Activated CD4-positive, CD25-positive, alpha-beta regulatory T cell treated with anti-CD3 and anti-CD28 coated beads, Interleukin-2, amount 50 U/mL, for 72 hours (primary cell): Measurements from ENCODE around the gene SYT6.

Source experiments
- DNase-seq: peaks from one replicate; pipeline ENCODE4 v3.0.0; 2021

Gene SYT6, protein sequence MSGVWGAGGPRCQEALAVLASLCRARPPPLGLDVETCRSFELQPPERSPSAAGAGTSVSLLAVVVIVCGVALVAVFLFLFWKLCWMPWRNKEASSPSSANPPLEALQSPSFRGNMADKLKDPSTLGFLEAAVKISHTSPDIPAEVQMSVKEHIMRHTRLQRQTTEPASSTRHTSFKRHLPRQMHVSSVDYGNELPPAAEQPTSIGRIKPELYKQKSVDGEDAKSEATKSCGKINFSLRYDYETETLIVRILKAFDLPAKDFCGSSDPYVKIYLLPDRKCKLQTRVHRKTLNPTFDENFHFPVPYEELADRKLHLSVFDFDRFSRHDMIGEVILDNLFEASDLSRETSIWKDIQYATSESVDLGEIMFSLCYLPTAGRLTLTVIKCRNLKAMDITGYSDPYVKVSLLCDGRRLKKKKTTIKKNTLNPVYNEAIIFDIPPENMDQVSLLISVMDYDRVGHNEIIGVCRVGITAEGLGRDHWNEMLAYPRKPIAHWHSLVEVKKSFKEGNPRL

DNA sequence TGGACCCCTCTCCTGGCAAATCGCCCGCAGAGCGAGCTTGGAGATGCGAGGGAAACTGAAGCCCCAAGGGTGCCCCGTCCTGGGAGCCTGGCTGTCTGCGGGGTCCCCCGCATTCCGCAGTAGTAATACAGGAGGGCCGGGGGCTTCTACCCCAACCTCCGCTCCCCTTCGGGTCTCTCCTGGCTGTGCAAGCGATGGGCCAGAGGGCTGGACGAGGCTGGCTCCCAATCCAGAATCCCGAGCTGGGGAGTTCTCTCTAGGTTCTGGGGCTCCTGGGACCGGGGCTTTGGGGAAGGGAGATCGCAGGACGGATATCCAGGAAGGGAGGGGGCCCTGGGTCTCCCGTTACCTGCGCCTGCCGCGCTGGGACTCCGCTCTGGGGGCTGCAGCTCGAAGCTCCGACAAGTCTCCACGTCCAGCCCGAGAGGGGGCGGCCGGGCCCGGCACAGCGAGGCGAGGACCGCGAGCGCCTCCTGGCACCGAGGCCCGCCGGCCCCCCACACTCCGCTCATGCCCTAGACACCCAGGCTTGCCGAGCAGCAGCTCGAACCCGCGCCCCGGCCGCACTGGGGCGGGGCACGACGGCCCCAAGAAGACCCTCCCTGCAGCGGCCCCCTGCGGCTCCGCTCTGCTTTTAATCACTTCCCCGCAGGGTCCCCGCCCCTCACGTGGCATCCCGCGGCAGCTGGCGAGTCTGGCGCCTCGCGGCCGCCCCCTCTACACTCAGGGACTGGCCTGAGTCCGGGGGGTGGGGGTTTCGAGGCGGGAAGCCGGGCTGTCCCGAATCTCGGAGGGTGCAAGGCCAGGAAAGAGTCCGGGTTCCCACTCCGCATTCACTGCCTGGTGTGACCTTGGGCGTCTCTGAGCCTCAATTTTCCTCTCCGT, at the start of gene SYT6:
TSS of gene SYT6 (minus strand) at position 609 of the 885 bp plus-strand sequence. CDS start at position 512, 97 bp downstream.
- no peak for DNase-seq

DNA sequence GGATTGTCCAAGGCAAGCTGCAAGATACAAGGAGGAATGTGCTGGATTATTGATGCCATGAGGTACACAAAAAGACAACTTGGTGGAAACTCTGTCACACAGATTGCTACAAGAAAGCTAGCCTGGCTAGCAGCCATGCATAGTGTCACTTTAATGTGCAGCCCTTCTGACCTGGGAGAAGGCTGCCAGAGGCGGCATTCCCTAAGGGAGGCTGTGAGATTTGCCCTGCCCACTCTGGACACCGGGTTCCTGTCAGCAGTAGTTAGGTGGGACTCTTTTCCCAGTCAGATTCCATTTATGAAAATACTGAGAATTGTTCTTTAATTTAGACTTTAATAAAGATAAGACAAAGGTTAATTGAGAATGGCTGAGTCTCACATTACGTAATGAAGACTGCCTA, 47.8 kb upstream of the SYT6 start:
- DNase-seq, result no peak

DNA sequence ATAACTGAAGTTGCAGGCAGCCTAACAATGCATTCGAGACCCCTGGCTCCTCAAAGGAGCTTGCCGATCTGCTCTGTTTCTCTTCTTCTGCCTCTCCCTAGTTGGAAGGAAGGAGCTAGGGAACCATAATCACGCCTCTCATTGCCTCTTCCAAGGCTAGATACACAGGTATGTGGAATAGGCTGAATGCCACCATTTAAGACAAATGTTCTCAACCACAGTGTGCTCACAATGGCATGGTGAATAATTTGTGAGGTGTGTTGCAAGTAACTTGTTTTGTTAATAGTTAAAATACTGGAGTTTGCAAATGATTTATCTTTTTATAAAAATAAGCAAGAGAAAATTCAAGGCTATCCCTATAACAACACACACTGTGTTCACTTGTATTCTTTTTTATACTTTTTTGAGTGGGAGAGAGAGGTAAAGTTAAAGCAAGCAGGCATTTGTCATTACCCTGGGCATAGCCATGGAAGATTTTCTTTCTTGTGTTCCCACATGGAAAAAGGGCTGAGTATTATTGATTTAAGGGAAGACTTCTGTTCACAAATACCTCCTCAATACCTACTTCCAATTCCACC, 45.4 kb upstream of the SYT6 start:
- no peak for DNase-seq

DNA sequence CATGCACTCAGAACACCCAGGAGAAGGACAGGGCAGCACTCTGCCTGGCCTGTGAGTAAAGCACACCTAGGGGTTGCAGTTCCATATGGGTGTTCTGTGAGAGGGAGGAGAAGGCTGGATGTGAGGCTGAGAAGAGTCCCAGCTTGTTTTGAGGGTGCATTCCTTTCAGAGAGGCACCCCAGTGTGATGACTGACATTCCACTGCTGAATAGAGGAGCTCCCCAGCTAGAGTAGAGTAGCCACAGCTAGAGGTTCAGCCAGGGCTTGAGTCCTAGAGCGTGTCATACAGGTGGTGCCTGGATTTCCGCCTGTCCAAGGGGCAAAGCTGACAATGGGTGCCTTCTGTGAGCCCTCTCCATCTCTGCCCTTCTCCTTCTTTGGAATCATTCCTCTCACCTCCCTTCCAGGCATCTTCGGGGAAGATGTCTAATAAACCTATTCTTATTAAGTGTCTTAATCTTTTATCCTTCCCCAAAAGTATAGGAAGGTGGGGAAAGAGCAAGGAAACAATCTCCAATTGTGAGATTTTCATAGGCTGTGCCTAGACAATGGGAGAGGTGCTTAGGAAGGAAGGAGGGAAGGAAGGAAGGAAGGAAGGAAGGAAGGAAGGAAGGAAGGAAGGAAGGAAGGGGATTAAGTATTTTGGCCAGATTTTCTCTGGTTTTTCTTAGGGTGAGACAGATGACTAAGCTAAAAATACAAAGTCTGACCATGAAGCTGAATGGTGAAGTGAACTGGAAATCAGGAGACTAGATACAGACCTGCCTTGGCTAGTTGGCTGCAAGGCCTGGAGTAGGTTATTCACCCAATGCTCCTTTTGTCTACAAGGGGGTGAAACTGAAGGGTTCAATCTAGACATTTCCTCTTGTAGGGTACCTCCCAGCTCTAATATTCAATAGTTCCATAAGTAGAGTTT, 43.6 kb upstream of the SYT6 start:
- no peak for DNase-seq

DNA sequence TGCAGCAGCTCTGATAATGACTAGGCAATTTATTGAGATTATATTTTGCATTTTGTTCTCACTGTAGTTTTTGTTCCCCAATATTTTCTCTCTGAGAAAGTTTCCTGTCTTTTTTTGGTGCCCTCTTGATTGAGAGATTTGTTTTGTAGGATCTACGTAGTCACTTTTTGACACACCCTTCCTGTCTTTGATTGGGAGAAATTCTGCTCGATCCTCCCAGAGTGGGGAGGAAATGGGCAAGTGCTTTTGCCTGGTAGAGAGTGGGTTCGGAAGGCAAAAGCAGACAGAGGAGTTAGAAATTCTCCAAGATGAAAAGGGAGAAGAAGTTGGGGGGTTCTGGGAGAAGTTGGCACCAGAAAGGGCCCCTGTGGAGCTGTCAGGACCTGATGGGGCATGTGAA, 42.1 kb upstream of the SYT6 start:
- DNase-seq, result no peak

DNA sequence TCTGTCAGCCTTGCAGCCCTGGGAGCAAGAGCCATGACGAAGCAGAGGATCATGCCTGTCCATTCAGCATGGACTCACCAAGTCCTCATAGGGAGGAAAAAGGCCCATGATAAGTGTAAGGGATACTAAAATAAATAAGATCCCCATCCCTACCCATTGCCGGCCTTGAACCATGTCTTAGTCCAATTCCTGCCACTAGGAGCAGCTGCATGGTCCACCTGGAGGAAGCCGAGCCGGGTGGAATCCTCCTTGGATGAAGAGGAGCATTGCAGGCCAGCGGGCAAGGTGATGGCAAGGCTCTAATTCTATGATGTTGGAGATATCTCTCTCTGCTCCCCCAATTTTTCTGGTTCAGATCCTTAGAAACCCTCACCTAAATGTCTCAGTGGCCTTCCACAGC, 38.7 kb upstream of the SYT6 start:
- DNase-seq, result no peak

DNA sequence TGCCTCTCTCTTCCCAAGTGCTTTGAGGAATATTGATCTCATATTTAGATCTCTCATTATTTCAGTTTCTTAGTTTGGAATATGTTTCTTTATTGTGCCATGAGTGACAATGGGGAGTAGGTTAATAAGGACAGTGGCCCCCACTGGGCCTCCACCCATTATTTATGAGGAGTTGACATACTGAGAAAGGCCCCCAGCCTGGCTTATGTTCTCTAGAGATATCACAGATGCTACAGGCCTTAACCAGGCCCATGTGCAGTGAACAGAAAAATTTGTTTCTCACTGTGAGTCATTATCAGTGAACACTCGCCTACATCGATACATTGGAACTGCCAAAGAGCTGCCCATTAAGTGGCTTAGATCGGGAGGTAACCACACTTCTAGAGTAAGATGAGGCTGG, 35.7 kb upstream of the SYT6 start:
- no peak for DNase-seq

DNA sequence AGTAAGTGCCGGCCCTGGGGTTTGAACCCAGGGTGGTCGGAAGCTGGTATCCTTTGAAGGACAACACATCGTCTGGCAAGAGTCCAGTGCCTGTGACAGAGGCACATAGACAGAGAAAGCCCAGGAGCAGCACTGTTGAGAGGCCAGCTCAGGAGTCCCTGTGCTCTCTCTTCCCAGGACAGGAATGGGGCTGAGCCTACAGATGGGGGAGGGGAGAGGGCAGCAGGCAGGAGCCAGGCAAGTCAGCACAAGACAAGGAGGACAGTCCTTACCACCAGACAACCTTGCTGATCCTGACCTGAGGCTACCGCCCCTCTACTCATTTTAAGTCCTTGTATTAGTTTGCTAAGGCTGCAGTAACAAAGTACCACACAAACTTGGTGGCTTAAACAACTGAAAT, 27.7 kb upstream of the SYT6 start:
- no peak for DNase-seq

DNA sequence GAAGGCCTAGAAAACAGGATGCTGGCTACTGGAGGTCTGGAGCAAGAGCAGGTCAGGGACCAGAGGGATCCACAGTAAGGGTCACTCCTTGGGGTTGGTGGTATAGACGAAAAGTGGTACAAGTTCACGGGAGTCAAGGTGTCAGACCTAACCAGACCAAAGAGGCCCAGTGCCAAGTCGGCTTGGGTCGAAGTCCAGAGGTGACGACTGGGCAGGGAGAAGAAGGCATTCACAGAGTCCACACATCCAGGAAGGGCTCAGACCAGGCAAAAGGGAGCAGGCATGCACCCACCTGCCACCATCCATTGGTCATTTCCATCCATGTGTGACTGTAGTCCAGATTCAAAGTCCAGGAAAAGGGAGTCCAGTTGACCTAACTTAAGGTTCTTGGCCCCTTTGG, 27.1 kb upstream of the SYT6 start:
- DNase-seq, result no peak

DNA sequence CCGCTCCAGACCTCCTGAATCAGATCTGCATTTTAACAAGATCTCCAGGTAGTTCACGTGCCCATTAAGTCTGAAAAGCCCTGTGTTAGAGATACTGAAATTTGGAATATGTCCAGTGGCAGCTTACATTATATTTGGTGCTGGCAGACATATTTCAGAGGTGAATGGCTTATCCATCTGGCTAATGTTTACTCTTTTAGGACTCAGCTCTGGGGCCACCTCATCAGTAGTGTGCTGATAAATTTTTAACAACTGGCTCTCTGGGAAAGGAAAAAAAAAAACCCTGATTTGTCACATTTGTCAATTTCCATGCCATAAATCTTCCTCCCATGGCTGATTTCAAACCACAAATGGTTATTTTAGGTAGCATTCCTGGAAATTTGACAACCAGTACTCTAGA, 25.3 kb upstream of the SYT6 start:
- DNase-seq, result no peak

DNA sequence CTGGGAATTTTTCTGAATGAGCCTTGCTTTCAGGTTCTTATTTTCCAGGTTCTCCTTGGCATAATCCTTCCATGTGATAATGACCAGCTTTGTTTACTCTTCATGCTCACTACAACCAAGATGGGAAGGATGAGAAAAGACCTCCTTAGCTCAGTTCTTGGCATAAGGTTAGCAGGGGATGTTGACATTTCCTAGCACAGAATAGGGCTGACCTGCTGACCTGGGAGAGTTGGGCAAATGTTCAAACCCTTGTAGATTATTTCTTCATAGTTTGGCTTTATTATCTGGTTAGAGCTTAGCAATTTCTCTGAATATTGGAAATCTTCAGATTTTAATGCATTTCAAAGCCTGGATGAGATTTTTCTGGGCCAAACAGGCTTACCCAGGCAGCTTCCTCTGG, 23.6 kb upstream of the SYT6 start:
- DNase-seq, result no peak

DNA sequence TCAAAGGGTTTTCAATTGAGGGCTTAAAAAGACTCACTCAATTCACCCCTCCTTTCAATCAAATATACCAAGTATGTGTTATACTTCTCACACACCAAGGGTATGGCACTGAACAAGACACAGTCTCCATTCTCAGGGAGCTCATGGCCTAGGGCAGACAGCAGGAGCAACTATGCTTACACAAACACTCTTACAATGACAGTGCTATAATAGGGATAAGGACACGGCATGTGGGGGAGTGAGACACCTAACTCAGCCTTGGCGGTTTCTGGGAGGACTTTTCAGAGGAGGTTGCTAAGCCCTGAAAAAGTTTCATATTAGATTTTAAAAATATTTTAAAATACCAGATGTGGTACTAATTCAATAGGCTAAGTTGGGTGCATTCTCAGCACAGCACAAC, 22.7 kb upstream of the SYT6 start:
- no peak for DNase-seq

DNA sequence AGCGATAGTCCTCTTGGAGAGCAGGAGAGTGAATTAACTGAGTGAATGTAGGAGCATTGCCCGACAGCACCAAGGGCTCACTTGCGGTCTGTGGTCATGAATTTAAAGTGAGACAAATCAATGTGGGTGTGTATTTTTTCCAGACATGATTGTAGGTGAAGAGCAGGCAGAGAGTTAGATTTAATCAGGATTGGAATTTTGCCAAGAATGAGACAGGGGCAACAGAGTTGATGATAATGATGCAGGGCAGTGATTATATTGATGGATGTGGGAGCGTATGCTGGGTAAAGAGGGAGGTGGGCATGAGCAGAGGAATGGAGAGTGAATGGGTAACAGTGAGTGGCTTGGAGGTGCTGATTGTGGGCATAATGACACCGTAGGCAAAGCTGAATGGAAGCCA, 20.0 kb upstream of the SYT6 start:
- no peak for DNase-seq

DNA sequence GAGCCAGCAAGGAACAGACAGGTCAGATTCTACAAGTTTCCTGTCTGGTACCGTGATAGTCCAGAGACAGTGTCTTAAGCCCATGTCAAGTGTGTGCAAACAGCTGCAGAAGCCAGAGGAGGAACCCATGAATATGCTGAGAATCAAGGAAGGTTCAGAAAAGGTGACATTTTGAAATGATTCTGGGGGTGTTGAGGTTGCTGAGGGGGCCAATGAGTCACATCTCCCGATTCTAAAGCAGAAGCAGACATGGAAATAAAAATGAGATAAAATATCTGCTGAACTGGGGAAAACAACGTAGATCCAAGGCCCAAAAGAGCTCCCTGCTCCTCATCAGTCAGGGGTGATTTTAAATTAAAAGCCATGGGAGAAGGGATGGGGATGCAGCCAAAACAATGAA, 15.8 kb upstream of the SYT6 start:
- no peak for DNase-seq

DNA sequence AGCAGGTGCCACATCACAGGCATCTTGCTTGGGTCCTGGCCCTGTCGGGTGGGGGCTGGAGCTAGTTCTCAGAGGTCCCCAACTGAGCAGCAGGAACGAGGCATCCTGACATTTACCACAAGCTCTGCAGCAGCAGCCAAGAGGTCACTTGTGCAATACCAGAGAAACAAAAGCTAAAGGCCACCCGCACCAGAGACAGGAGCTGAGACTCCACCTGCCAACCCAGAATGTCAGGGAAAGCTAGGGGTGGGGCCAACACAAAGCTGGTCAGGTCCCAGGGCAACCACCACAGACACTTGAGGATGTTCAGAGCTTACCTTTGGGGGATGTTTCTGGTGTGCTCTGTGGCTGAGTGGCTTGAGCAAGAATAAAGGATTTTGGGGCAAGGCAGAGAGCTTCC, 13.6 kb upstream of the SYT6 start:
- no peak for DNase-seq

DNA sequence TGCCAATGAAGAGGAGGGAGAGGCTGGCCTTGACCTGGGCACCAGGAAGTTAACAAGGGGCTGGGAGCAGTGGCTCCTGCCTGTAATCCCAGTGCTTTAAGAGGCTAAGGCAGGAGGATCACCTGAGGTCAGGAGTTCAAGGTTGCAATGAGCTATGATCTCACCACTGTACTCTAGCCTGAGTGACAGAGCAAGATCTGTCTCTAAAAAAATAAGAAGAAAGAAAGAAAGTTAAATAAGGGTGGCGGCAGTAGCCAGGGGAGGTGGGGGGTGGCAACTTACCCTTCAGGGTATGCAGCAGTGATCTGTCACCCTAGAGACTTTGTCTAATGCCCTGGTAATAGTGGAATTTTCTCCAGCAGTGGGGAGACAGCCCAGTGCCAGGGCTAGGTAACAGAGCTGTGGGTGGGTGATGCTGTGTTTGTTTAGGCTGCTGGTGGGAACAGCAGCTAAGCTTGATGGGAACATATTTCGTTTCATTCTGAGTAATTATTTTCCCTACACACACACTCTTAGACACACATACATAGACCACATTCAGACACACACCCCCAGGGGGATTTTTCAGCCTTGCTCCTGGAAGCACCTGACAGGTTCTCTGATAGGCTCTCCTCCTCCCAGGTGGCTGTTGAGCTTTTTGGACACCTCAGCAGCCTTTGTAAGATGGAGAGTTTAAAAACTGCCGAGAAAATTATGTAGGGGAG, 11.3 kb upstream of the SYT6 start:
- no peak for DNase-seq

DNA sequence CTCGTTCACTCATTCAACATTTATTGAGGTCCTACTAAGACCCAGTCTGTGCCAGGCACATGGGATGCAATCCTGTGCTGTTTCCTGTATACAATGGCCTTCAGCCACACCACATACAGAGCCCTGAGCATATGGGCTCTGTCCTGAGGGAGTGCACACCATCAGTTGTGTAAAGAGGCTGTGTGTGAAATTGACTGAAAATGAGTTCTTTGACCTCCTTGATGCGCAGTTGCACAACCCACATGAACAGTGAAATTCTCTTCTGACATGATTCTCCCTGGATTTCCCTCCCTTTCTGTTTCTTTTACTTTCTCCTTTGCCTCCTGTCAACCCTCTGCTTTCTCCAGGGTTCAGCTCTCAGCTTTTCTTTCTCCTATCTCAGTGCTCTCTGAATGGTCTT, 6.3 kb upstream of the SYT6 start:
- DNase-seq, result no peak

DNA sequence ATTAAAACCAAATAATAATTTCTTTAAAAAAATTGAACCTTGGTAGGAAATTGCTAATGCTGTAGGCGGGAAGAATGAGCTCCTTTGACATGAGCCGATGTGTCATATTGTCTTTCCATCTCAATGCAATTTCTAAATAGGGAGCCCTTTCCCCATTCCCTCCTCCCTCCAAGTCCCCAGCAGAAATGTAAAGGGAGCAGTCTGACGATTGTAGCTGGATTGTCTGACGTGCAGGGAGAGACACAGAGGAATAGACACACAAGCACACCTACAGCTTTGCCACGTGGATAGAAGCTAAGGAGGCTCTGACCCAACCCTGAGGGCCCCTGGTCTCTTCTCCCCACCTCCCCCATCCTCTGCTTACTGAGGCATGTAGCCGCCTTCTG, 3.6 kb upstream of the SYT6 start:
- DNase-seq, result no peak

DNA sequence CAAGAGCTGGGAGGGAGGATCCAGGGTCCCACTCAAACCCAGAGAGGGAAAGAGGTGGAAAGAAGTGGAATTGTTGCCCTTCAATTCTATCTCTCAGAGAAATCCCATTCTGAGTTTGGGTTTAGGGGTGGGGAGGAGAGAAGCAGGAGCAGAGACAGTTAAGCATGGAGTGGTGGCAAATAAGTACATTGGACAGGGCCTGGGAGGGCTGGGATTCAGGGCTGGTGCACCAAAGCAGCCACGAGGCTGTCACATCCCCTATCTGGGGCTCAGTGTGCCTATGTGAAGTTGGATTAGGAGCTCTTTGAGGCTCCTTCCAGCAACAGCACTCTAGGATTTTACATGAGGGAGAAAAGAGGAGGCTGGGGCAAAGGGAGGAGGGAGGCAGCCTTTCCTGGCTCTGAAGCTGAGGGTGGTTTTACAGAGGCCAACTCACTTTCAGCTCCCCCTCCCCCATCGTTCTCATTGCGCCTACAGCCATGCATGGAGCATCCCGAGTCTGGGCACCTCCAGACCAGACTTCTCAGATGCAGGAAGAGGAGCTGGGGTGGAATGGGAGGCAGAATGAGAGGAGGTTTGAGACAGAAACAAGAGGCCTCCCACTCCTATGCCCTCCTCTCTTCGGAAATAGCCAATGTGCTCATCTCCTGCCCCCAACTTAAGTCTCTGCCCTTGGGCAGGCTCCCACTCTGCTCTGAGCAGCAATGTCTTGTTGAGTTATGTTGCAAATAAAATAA, 3.0 kb upstream of the SYT6 start:
- no peak for DNase-seq

DNA sequence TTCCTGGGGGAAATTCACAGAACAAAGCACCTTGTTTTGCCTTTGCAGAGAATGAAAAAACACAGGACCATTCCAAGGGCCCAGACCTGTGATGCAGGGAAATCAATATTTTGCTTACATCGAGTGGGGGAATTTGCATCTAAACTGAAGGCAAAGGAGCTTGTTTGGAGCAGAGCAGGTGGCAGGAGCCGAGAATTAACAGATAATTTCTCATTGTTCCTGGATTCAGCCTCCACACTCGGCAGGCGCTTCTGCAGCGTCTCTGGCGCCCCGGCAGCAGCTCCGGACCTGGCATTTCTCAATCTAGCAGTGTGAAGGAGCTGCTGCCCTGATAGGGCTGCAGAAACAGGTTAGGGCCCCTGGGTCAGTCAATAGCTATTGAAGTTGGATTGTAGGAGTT, 2.0 kb upstream of the SYT6 start:
- no peak for DNase-seq

DNA sequence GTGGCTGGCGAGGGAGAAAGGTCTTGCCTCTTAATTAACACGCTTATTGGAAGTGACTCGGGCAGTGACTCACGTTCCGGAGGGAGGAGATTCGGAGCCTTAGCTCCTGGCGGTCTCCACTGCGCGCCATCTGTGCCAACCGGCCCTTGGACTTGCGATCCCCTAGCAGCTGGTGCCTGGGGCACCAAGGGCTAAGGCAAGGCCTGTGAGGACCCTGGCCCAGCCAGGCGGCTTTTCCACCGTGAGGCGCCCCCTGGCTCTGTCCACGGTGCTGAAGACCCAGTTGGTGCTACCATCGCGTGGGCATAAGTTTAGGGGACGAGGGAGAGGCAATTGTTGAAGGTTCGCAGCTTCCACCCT, 1.3 kb upstream of the SYT6 start:
- DNase-seq, result no peak
